Measurements from ENCODE around the gene ZNF846.
"Not testable (repeated sequence)": the region's sequence is repeated elsewhere in the genome, so short reads cannot be mapped to it uniquely, and the experiment has no call there.

ZNF846 gene

DNA sequence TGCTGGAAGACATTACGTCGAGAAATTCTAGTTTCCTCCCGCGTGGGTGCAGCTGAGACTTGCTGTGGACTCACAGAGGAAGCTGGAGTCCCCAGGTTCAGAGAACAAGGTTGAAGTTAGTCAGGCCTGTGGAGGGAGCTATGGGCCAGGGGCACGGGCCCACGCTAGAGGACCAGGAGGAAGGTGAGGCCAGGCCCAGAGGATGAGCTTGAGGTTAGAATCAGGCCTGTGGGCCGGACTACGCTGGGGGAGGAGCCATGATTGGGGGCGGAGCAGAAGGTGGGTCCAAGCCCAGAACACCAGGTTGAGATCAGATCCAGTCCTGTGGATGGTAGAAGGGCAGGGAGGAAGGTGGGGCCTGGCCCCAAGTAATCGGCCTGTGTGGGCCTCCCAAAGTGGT lies 32.6 kb downstream of the ZNF846 start:
- no peak overlapping the region for H3K9ac ChIP-seq (ENCODE audit: low read depth, low read length)
- H3K4me1 ChIP-seq (ENCODE audit: insufficient read depth, low read length), result no peaks in the 10 kb centered on the region
- H3K36me3 ChIP-seq (ENCODE audit: insufficient read depth, low read length), result no peaks in the 10 kb centered on the region
- no peaks in the 10 kb centered on the region; the same call in 1 of the 2 replicates for H3K9me3 ChIP-seq (ENCODE audit: control insufficient read depth, insufficient read depth, low read length)

GRCh38 chr19:9730056-9730455 lies 38.5 kb downstream of the ZNF846 start:
- not testable (repeated sequence) for H3K9ac ChIP-seq (ENCODE audit: low read depth, low read length); H3K9me3 ChIP-seq (ENCODE audit: control insufficient read depth, insufficient read depth, low read length); H3K4me1 ChIP-seq (ENCODE audit: insufficient read depth, low read length); H3K36me3 ChIP-seq (ENCODE audit: insufficient read depth, low read length)

- no peaks in the 10 kb centered on the region for H3K4me1 ChIP-seq (ENCODE audit: insufficient read depth, low read length)
- no peaks in the 10 kb centered on the region; the same call in 1 of the 2 replicates for H3K9me3 ChIP-seq (ENCODE audit: control insufficient read depth, insufficient read depth, low read length)
- no peaks in the 10 kb centered on the region for H3K36me3 ChIP-seq (ENCODE audit: insufficient read depth, low read length)
- no peak overlapping the region for H3K9ac ChIP-seq (ENCODE audit: low read depth, low read length)
Observed at GRCh38 chr19:9729162-9729561, 39.4 kb downstream of the ZNF846 start.

DNA sequence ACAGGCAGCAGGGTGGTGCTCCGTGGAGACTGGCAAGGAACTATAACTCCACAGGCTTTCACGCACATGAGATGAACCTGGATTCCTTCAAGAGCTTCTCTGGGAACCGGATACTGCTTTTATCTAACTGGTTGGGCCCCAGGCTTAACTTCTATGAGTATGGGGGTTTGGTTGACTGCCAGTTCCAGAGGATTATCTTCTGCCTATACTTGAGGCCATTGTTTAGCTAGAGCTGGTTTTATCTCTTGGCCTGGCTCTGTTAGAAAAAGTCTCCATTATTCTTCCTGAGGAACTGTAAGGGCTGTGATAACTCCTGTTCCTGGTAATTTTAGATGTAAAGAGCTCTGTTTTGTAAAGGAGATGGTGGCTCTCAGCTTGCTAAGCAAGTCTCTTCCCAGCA lies 40.9 kb downstream of the ZNF846 start:
- no peak overlapping the region for H3K9ac ChIP-seq (ENCODE audit: low read depth, low read length)
- H3K9me3 ChIP-seq (ENCODE audit: control insufficient read depth, insufficient read depth, low read length), result no peaks in the 10 kb centered on the region; the same call in 1 of the 2 replicates
- H3K4me1 ChIP-seq (ENCODE audit: insufficient read depth, low read length), result no peaks in the 10 kb centered on the region
- no peaks in the 10 kb centered on the region for H3K36me3 ChIP-seq (ENCODE audit: insufficient read depth, low read length)

- not testable (repeated sequence) for H3K9me3 ChIP-seq (ENCODE audit: control insufficient read depth, insufficient read depth, low read length); H3K9ac ChIP-seq (ENCODE audit: low read depth, low read length); H3K36me3 ChIP-seq (ENCODE audit: insufficient read depth, low read length); H3K4me1 ChIP-seq (ENCODE audit: insufficient read depth, low read length)
Observed at GRCh38 chr19:9725508-9726201, 42.9 kb downstream of the ZNF846 start.

DNA sequence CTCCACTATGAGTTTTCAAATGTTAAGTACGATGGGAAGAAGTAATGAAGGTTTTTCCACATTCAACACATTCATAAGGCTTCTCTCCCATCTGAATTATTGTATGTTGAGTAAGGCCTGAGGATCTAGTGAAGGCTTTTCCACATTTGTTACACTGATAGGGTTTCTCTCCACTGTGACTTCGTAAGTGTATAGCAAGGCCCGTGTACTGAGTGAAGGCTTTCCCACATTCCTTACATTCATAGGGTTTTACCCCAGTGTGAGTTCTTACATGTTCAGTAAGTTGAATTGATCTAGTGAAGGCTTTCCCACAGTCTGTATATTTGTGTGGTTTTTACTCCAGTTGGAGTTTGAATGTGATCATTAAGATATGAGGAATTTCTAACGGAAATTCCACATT lies 44.4 kb downstream of the ZNF846 start:
- Histone ChIP-seq H3K9me3 (ENCODE audit: control insufficient read depth, insufficient read depth, low read length) (no peaks in the 10 kb centered on the region; the same call in 1 of the 2 replicates), H3K4me1 (ENCODE audit: insufficient read depth, low read length) (no peaks in the 10 kb centered on the region), H3K36me3 (ENCODE audit: insufficient read depth, low read length) (no peaks in the 10 kb centered on the region)

DNA sequence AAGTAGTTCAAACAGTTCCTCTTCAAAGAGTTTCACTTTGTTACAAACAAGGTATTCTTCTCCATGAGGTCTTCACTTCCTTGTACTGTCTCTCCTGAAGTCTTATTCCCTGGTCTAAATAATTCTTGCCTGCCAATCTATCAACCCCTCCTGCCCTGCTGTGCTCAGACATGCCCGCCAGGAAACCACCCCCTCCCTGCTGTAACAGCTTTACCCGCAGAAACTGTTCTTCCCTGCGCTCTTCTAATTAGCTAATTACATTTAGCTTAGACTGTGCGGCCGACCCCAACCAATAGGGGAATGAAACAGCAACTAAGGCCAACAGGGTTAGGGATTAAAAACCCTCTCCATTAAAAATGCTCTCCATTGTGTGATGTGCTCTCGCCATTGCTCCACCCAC lies 46.7 kb downstream of the ZNF846 start:
- no peak overlapping the region for H3K9ac ChIP-seq (ENCODE audit: low read depth, low read length)
- no peaks in the 10 kb centered on the region; the same call in 1 of the 2 replicates for H3K9me3 ChIP-seq (ENCODE audit: control insufficient read depth, insufficient read depth, low read length)
- no peaks in the 10 kb centered on the region for H3K36me3 ChIP-seq (ENCODE audit: insufficient read depth, low read length)
- H3K4me1 ChIP-seq (ENCODE audit: insufficient read depth, low read length), result no peaks in the 10 kb centered on the region

More for the DNA sequence above, 44.4 kb downstream of the ZNF846 start:
- H3K9ac ChIP-seq (ENCODE audit: low read depth, low read length), result no peak overlapping the region

- Histone ChIP-seq H3K4me1 (ENCODE audit: insufficient read depth, low read length) (no peaks in the 10 kb centered on the region), H3K36me3 (ENCODE audit: insufficient read depth, low read length) (no peaks in the 10 kb centered on the region), H3K9ac (ENCODE audit: low read depth, low read length) (no peak overlapping the region), H3K9me3 (ENCODE audit: control insufficient read depth, insufficient read depth, low read length) (no peaks in the 10 kb centered on the region; the same call in 1 of the 2 replicates)
Observed at GRCh38 chr19:9720541-9720940, 48.0 kb downstream of the ZNF846 start.

- Histone ChIP-seq H3K4me1 (ENCODE audit: insufficient read depth, low read length) (no peaks in the 10 kb centered on the region), H3K36me3 (ENCODE audit: insufficient read depth, low read length) (no peaks in the 10 kb centered on the region), H3K9me3 (ENCODE audit: control insufficient read depth, insufficient read depth, low read length) (no peaks in the 10 kb centered on the region; the same call in 1 of the 2 replicates), H3K9ac (ENCODE audit: low read depth, low read length) (no peak overlapping the region)
Observed at GRCh38 chr19:9711815-9712214, 56.7 kb downstream of the ZNF846 start.

DNA sequence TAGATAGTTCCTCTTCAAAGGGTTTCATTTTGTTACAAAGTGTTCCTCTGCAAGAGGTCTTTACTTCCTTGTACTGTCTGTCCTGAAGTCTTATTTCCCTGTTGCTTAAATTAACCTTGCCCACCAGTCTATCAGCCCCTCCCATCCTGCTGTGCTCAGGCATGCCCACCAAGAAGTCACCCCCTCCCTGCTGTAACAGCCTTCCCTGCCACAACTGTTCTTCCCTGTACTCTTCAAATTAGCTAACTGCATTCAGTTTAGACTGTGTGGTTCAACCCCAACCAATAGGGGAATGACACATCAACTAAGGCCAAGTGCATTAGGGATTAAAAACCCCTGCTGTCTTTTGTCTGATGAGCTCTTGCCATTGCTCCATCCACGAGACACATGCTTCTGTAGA lies 59.2 kb downstream of the ZNF846 start:
- H3K36me3 ChIP-seq (ENCODE audit: insufficient read depth, low read length), result no peaks in the 10 kb centered on the region
- no peak overlapping the region for H3K9ac ChIP-seq (ENCODE audit: low read depth, low read length)
- no peaks in the 10 kb centered on the region for H3K4me1 ChIP-seq (ENCODE audit: insufficient read depth, low read length)
- no peaks in the 10 kb centered on the region; the same call in 1 of the 2 replicates for H3K9me3 ChIP-seq (ENCODE audit: control insufficient read depth, insufficient read depth, low read length)

- H3K4me1 ChIP-seq (ENCODE audit: insufficient read depth, low read length), result no peaks in the 10 kb centered on the region
- no peaks in the 10 kb centered on the region for H3K9me3 ChIP-seq (ENCODE audit: control insufficient read depth, insufficient read depth, low read length)
- H3K36me3 ChIP-seq (ENCODE audit: insufficient read depth, low read length), result no peaks in the 10 kb centered on the region
- H3K9ac ChIP-seq (ENCODE audit: low read depth, low read length), result no peak overlapping the region
Observed at GRCh38 chr19:9705836-9706235, 62.7 kb downstream of the ZNF846 start.

DNA sequence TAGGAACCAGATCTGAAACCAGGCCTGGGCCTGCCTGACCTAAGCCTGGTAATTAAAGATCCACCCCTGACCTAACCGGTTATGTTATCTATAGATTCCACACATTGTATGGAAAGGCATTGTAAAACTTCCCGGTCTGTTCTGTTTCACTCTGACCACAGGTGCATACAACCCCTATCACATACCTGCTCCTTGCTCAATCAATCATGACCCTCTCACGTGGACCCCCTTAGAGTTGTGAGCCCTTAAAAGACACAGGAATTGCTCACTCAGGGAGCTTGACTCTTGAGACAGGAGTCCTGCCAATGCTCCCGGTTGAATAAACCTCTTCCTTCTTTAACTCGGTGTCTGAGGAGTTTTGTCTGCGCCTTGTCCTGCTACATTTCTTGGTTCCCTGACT lies 66.4 kb downstream of the ZNF846 start:
- Histone ChIP-seq H3K9me3 (ENCODE audit: control insufficient read depth, insufficient read depth, low read length) (no peaks in the 10 kb centered on the region), H3K36me3 (ENCODE audit: insufficient read depth, low read length) (no peaks in the 10 kb centered on the region), H3K4me1 (ENCODE audit: insufficient read depth, low read length) (no peaks in the 10 kb centered on the region), H3K9ac (ENCODE audit: low read depth, low read length) (no peak overlapping the region)

Data from ES-I3 (cell line).